ENCODE data around the gene GCLM.
"Not testable (repeated sequence)": the region's sequence is repeated elsewhere in the genome, so short reads cannot be mapped to it uniquely, and the experiment has no call there.

Gene GCLM

GRCh38 chr1:93888900-93889299 lies 20.3 kb downstream of the GCLM start:
- no peak for DNase-seq

GRCh38 chr1:93882269-93882668 lies 27.0 kb downstream of the GCLM start:
- DNase-seq: no peak

GRCh38 chr1:93880731-93881130 lies 28.5 kb downstream of the GCLM start:
- no peak for DNase-seq

GRCh38 chr1:93878889-93879586 lies 30.2 kb downstream of the GCLM start, which contains the start of gene DNTTIP2:
Gene DNTTIP2 (minus strand): TSS chr1:93879206. CDS start chr1:93879148, 58 bp downstream.
- DNase-seq: peak; percentile 96

- DNase-seq: peak; percentile 58
These were observed 30.7 kb downstream of the GCLM start for GRCh38 chr1:93878501-93878888.

- no peak for DNase-seq
These were observed 31.7 kb downstream of the GCLM start for GRCh38 chr1:93877529-93877928.

GRCh38 chr1:93876244-93876643 lies 33.0 kb downstream of the GCLM start:
- DNase-seq: no peak

GRCh38 chr1:93874025-93874651 lies 35.1 kb downstream of the GCLM start:
- DNase-seq: peak; percentile 44

GRCh38 chr1:93871366-93871765 lies 37.9 kb downstream of the GCLM start:
- no peak for DNase-seq

- DNase-seq: no peak
These were observed 39.6 kb downstream of the GCLM start for GRCh38 chr1:93869653-93870052.

- not testable (repeated sequence) for DNase-seq
These were observed 40.7 kb downstream of the GCLM start for GRCh38 chr1:93868492-93868891.

GRCh38 chr1:93865253-93865652 lies 44.0 kb downstream of the GCLM start:
- DNase-seq: no peak

GRCh38 chr1:93864175-93864574 lies 45.1 kb downstream of the GCLM start:
- DNase-seq: no peak

- not testable (repeated sequence) for DNase-seq
These were observed 51.6 kb downstream of the GCLM start for GRCh38 chr1:93857653-93858052.

GRCh38 chr1:93855983-93856382 lies 53.2 kb downstream of the GCLM start:
- DNase-seq: not testable (repeated sequence)

GRCh38 chr1:93853940-93854339 lies 55.3 kb downstream of the GCLM start:
- DNase-seq: no peak

- DNase-seq: no peak
These were observed 57.4 kb downstream of the GCLM start for GRCh38 chr1:93851878-93852277.

- DNase-seq: no peak
These were observed 57.9 kb downstream of the GCLM start for GRCh38 chr1:93851327-93851712.

GRCh38 chr1:93850687-93851326 lies 58.4 kb downstream of the GCLM start:
- peak; percentile 78 for DNase-seq

GRCh38 chr1:93848350-93848883 lies 60.8 kb downstream of the GCLM start:
- no peak for DNase-seq

- peak; percentile 87 for DNase-seq
These were observed 61.4 kb downstream of the GCLM start for GRCh38 chr1:93847811-93848288.

- DNase-seq: peak; percentile 95
These were observed 62.0 kb downstream of the GCLM start for GRCh38 chr1:93846992-93847810.

Data from NCI-H82 (cell line).